Measurements from ENCODE around the gene AP3S1. TPM values are rescaled to one million over a fixed set of nuclear protein-coding genes. Genes with fewer than 3 reads are reported as not detected.

Gene AP3S1
- total and polyA plus RNA-seq, 2 of the 13 experiments (the other 11 are each of a cell fraction or from before 2014, with no cell fraction given): 50.5 to 85.9 TPM

- peak; percentile 92 for TF ChIP-seq MXD4 (CRISPR knock-in tag; IDR thresholded peaks at IDR 0.05)
- peak; percentile 94; the same call in 1 of the 2 replicates for TF ChIP-seq ZNF558 (CRISPR knock-in tag; IDR thresholded peaks at IDR 0.05; ENCODE audit: borderline replicate concordance)
- TF ChIP-seq ZKSCAN8 (CRISPR knock-in tag; IDR thresholded peaks at IDR 0.05; ENCODE audit: borderline replicate concordance): no peak
- TF ChIP-seq ZNF589 (CRISPR knock-in tag; conservative IDR thresholded peaks at IDR 0.05): peak; percentile 71; the same call in 1 of the 2 replicates
- TF ChIP-seq, protein P1, sequence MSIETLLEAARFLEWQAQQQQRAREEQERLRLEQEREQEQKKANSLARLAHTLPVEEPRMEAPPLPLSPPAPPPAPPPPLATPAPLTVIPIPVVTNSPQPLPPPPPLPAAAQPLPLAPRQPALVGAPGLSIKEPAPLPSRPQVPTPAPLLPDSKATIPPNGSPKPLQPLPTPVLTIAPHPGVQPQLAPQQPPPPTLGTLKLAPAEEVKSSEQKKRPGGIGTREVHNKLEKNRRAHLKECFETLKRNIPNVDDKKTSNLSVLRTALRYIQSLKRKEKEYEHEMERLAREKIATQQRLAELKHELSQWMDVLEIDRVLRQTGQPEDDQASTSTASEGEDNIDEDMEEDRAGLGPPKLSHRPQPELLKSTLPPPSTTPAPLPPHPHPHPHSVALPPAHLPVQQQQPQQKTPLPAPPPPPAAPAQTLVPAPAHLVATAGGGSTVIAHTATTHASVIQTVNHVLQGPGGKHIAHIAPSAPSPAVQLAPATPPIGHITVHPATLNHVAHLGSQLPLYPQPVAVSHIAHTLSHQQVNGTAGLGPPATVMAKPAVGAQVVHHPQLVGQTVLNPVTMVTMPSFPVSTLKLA (IDR thresholded peaks at IDR 0.05): peak; percentile 70
- peak; percentile 78; the same call in 1 of the 2 replicates for TF ChIP-seq YEATS2 (CRISPR knock-in tag; IDR thresholded peaks at IDR 0.05; ENCODE audit: borderline replicate concordance)
- TF ChIP-seq ZEB1 (IDR thresholded peaks at IDR 0.05; ENCODE audit: insufficient replicate concordance, low read depth): no peak
- no peak for TF ChIP-seq RFX5 (IDR thresholded peaks at IDR 0.05; ENCODE audit: low read depth, low read length)
- peak; percentile 93 for TF ChIP-seq ZNF430 (CRISPR knock-in tag; IDR thresholded peaks at IDR 0.05)
- TF ChIP-seq, protein P2, sequence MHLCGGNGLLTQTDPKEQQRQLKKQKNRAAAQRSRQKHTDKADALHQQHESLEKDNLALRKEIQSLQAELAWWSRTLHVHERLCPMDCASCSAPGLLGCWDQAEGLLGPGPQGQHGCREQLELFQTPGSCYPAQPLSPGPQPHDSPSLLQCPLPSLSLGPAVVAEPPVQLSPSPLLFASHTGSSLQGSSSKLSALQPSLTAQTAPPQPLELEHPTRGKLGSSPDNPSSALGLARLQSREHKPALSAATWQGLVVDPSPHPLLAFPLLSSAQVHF (CRISPR knock-in tag; IDR thresholded peaks at IDR 0.05): peak; percentile 92
- TF ChIP-seq SRSF9 (IDR thresholded peaks at IDR 0.05; ENCODE audit: borderline replicate concordance, insufficient read depth, low read depth, low read length, poor library complexity, severe bottlenecking): no peak
- TF ChIP-seq, protein P3, sequence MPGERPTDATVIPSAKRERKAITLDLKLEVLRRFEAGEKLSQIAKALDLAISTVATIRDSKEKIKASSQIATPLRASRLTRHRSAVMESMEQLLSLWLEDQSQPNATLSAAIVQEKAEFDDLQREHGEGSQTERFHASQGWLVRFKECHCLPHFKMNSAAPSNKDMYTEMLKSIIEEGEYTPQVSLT (CRISPR knock-in tag; IDR thresholded peaks at IDR 0.05; ENCODE audit: borderline replicate concordance, low read depth): no peak; the same call in 1 of the 2 replicates
- no peak for TF ChIP-seq EP300 (IDR thresholded peaks at IDR 0.05; ENCODE audit: low read depth in 2 of 2, low read length in 2 of 2)
- TF ChIP-seq EP300 (CRISPR knock-in tag; IDR thresholded peaks at IDR 0.05; ENCODE audit: borderline replicate concordance): peak; percentile 77
- TF ChIP-seq ZNF776 (CRISPR knock-in tag; IDR thresholded peaks at IDR 0.05): peak; percentile 70
- TF ChIP-seq ZNF143 (CRISPR knock-in tag; IDR thresholded peaks at IDR 0.05): peak; percentile 14; the same call in 1 of the 2 replicates
- no peak for TF ChIP-seq SMC3 (IDR thresholded peaks at IDR 0.05; ENCODE audit: low read length)
- TF ChIP-seq SRSF1 (optimal IDR thresholded peaks at IDR 0.05; ENCODE audit: low read depth, low read length): peak; percentile 57
- TF ChIP-seq, protein P4, sequence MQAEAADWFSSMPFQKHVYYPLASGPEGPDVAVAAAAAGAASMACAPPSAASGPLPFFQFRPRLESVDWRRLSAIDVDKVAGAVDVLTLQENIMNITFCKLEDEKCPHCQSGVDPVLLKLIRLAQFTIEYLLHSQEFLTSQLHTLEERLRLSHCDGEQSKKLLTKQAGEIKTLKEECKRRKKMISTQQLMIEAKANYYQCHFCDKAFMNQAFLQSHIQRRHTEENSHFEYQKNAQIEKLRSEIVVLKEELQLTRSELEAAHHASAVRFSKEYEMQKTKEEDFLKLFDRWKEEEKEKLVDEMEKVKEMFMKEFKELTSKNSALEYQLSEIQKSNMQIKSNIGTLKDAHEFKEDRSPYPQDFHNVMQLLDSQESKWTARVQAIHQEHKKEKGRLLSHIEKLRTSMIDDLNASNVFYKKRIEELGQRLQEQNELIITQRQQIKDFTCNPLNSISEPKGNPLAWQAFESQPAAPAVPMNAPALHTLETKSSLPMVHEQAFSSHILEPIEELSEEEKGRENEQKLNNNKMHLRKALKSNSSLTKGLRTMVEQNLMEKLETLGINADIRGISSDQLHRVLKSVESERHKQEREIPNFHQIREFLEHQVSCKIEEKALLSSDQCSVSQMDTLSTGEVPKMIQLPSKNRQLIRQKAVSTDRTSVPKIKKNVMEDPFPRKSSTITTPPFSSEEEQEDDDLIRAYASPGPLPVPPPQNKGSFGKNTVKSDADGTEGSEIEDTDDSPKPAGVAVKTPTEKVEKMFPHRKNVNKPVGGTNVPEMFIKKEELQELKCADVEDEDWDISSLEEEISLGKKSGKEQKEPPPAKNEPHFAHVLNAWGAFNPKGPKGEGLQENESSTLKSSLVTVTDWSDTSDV (CRISPR knock-in tag; IDR thresholded peaks at IDR 0.05): no peak
- TF ChIP-seq ZSCAN31 (CRISPR knock-in tag; IDR thresholded peaks at IDR 0.05; ENCODE audit: low read depth): peak; percentile 94
- TF ChIP-seq ZNF256 (CRISPR knock-in tag; conservative IDR thresholded peaks at IDR 0.05): peak; percentile 62; the same call in 1 of the 2 replicates
- TF ChIP-seq, protein P5, sequence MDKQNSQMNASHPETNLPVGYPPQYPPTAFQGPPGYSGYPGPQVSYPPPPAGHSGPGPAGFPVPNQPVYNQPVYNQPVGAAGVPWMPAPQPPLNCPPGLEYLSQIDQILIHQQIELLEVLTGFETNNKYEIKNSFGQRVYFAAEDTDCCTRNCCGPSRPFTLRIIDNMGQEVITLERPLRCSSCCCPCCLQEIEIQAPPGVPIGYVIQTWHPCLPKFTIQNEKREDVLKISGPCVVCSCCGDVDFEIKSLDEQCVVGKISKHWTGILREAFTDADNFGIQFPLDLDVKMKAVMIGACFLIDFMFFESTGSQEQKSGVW (CRISPR knock-in tag; IDR thresholded peaks at IDR 0.05; ENCODE audit: borderline replicate concordance): no peak
Measured at GRCh38 chr5:115841382-115842088, at the start of gene AP3S1, which contains the start of gene ATG12 (continued).

Measured in HepG2 (cell line).